Karpas-422 (cell line): ENCODE results near the gene MED12L. TPM values are rescaled to one million over a fixed set of nuclear protein-coding genes. Genes with fewer than 3 reads are reported as not detected.
"Not testable (repeated sequence)": the region's sequence is repeated elsewhere in the genome, so short reads cannot be mapped to it uniquely, and the experiment has no call there.

ENCODE experiments used
- DNase-seq: peaks from one replicate; pipeline ENCODE4 v3.0.0-alpha.2; 2015
- H2AFZ ChIP-seq: fragments of 200-600 bp; sonication (generic); 2 replicates; pipeline ENCODE4 v1.6.1; 2014; ENCODE audit warnings: antibody characterized with exemption, low read length, mixed read lengths
- H3K27ac ChIP-seq: fragments of 200-600 bp; sonication (generic); 2 replicates; pipeline ENCODE4 v1.5.1; 2014; ENCODE audit warnings: mild to moderate bottlenecking, low read length, moderate library complexity
- H3K27me3 ChIP-seq: fragments of 200-600 bp; sonication (generic); 2 replicates; pipeline ENCODE4 v1.6.1; 2014; ENCODE audit warnings: low read length, mixed read lengths
- H3K36me3 ChIP-seq: fragments of 200-600 bp; sonication (generic); 2 replicates; pipeline ENCODE4 v1.6.1; 2014; ENCODE audit warnings: low read length, mixed read lengths; ENCODE audit not compliant: insufficient read depth
- H3K4me1 ChIP-seq: fragments of 200-600 bp; sonication (generic); 2 replicates; pipeline ENCODE4 v1.6.1; 2014; ENCODE audit warnings: mild to moderate bottlenecking, low read length, mixed read lengths
- H3K4me2 ChIP-seq: fragments of 200-600 bp; sonication (generic); 2 replicates; pipeline ENCODE4 v1.6.1; 2014; ENCODE audit warnings: low read length, low read depth, mild to moderate bottlenecking; ENCODE audit not compliant: poor library complexity, severe bottlenecking
- H3K4me3 ChIP-seq: fragments of 200-600 bp; sonication (generic); 2 replicates; pipeline ENCODE4 v1.5.1; 2014; ENCODE audit warnings: mild to moderate bottlenecking, antibody characterized with exemption, low read length, mixed read lengths
- H3K79me2 ChIP-seq: fragments of 200-600 bp; sonication (generic); 2 replicates; pipeline ENCODE4 v1.6.1; 2014; ENCODE audit warnings: mild to moderate bottlenecking, low read length, mixed read lengths
- H3K9ac ChIP-seq: fragments of 200-600 bp; sonication (generic); 2 replicates; pipeline ENCODE4 v1.6.0; 2014; ENCODE audit warnings: low read length
- H3K9me2 ChIP-seq: fragments of 200-600 bp; sonication (generic), shearing (Covaris generic); replicated peaks from 2 replicates; pipeline ENCODE4 v1.6.0; 2014; ENCODE audit warnings: mild to moderate bottlenecking, low read length, moderate library complexity; ENCODE audit not compliant: insufficient read depth
- H3K9me3 ChIP-seq: fragments of 300-700, 200-600 bp; sonication (generic); 2 replicates; pipeline ENCODE4 v1.6.1; 2014; ENCODE audit warnings: low read length, mixed read lengths
- H4K20me1 ChIP-seq: fragments of 200-600 bp; sonication (generic); 2 replicates; pipeline ENCODE4 v1.6.1; 2014; ENCODE audit warnings: mild to moderate bottlenecking, antibody characterized with exemption, low read length, low read depth; ENCODE audit not compliant: insufficient read depth
- total RNA-seq: library from RNA; depleted of rRNA; stranded (reverse); fragments of >200 nt; shearing (Covaris generic); gene quantifications from 2 replicates; pipeline ENCODE4 v1.2.3, GENCODE V29; 2014; ENCODE audit warnings: low replicate concordance

MED12L gene
- total RNA-seq, 1 experiment from 2014 or later, result 2.4 TPM

- no peak overlapping the region for H3K27ac ChIP-seq
- H3K9me2 ChIP-seq, result no peaks in the 10 kb centered on the region
- no peaks in the 10 kb centered on the region for H3K36me3 ChIP-seq
- no peaks in the 10 kb centered on the region for H3K4me1 ChIP-seq
- no peaks in the 10 kb centered on the region; the same call in 1 of the 2 replicates for H3K27me3 ChIP-seq
- no peaks in the 10 kb centered on the region for H3K79me2 ChIP-seq
- no peak overlapping the region for H3K4me3 ChIP-seq
- H3K9me3 ChIP-seq, result no peaks in the 10 kb centered on the region
- DNase-seq, result no peak
- H2AFZ ChIP-seq, result no peak overlapping the region
- H4K20me1 ChIP-seq, result no peaks in the 10 kb centered on the region
- H3K9ac ChIP-seq, result no peak overlapping the region
- H3K4me2 ChIP-seq, result no peak overlapping the region
These were observed 147.5 kb downstream of the MED12L start for GRCh38 chr3:151232991-151233390.

DNA sequence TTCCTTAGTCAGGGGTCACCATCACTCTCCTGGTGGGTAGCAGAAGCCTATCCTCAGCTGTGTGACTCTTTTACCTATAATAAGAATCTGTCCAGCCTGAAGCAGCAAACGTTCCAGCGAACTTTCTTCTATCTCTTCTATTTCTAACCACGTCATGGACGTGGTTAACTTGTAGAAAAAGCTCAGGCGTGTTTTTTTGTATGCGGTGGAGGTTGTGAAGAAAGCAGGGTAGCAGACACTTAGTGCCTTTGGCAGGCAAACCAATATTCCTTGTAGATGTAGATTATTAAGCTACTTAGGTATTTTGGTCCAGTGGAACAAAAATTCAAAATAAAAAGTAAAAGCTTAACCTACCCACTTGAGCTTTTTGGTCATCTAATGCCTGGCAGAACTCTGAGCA lies 149.4 kb downstream of the MED12L start:
- Histone ChIP-seq H3K9ac (no peak overlapping the region), H3K4me2 (no peak overlapping the region), H3K27me3 (no peaks in the 10 kb centered on the region; the same call in 1 of the 2 replicates), H2AFZ (no peak overlapping the region), H4K20me1 (no peaks in the 10 kb centered on the region), H3K4me1 (no peaks in the 10 kb centered on the region), H3K9me3 (no peaks in the 10 kb centered on the region), H3K9me2 (no peaks in the 10 kb centered on the region), H3K4me3 (no peak overlapping the region), H3K36me3 (no peaks in the 10 kb centered on the region), H3K27ac (no peak overlapping the region), H3K79me2 (no peaks in the 10 kb centered on the region)
- DNase-seq, result no peak

DNA sequence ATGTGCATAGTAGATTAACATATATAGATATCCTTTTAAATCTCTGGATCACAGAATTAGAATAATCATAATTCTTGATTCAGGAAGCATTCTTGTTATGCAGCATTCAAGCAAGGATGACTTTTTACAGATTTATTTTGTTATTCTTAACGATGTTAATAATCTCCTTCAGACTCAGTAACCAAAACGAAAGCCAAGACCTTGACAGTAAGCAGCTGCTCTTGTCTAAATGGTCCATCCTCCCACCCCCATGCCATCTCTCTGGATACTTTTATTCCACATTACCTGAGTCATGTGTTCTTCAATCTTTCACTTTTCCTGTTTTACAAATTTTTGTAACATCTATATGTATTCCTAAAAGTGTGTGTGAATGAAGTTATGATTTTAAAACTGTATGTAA lies 150.9 kb downstream of the MED12L start:
- no peak overlapping the region for H3K4me3 ChIP-seq
- H3K4me1 ChIP-seq, result no peaks in the 10 kb centered on the region
- H4K20me1 ChIP-seq, result no peaks in the 10 kb centered on the region
- no peak overlapping the region for H3K27ac ChIP-seq
- no peaks in the 10 kb centered on the region for H3K9me3 ChIP-seq
- H2AFZ ChIP-seq, result no peak overlapping the region
- no peak overlapping the region for H3K9ac ChIP-seq
- no peaks in the 10 kb centered on the region for H3K79me2 ChIP-seq
- no peak for DNase-seq
- H3K27me3 ChIP-seq, result no peaks in the 10 kb centered on the region
- no peak overlapping the region for H3K4me2 ChIP-seq
- no peaks in the 10 kb centered on the region for H3K9me2 ChIP-seq
- no peaks in the 10 kb centered on the region for H3K36me3 ChIP-seq

GRCh38 chr3:151236736-151237135 lies 151.3 kb downstream of the MED12L start:
- Histone ChIP-seq H3K9ac (no peak overlapping the region), H3K4me3 (no peak overlapping the region), H2AFZ (no peak overlapping the region), H3K36me3 (no peaks in the 10 kb centered on the region), H3K9me2 (no peaks in the 10 kb centered on the region), H3K4me2 (no peak overlapping the region), H3K4me1 (no peaks in the 10 kb centered on the region), H4K20me1 (no peaks in the 10 kb centered on the region), H3K27me3 (no peaks in the 10 kb centered on the region), H3K27ac (no peak overlapping the region), H3K79me2 (no peaks in the 10 kb centered on the region), H3K9me3 (no peaks in the 10 kb centered on the region)
- DNase-seq, result no peak

GRCh38 chr3:151242006-151242405 lies 156.5 kb downstream of the MED12L start:
- H3K9ac ChIP-seq, H3K4me3 ChIP-seq, H2AFZ ChIP-seq, H3K27me3 ChIP-seq, H3K9me2 ChIP-seq, H3K9me3 ChIP-seq, H3K79me2 ChIP-seq, H4K20me1 ChIP-seq, DNase-seq, H3K36me3 ChIP-seq, H3K27ac ChIP-seq, H3K4me2 ChIP-seq, H3K4me1 ChIP-seq: not testable (repeated sequence)

- Histone ChIP-seq H3K27me3 (no peaks in the 10 kb centered on the region), H3K9me3 (no peaks in the 10 kb centered on the region), H3K79me2 (no peaks in the 10 kb centered on the region), H4K20me1 (no peaks in the 10 kb centered on the region), H3K4me2 (no peak overlapping the region), H3K36me3 (no peaks in the 10 kb centered on the region), H3K4me1 (no peaks in the 10 kb centered on the region), H3K9ac (no peak overlapping the region), H3K9me2 (no peaks in the 10 kb centered on the region), H2AFZ (no peak overlapping the region), H3K27ac (no peak overlapping the region), H3K4me3 (no peak overlapping the region)
- no peak for DNase-seq
These were observed 163.4 kb downstream of the MED12L start for GRCh38 chr3:151248772-151249337.

DNA sequence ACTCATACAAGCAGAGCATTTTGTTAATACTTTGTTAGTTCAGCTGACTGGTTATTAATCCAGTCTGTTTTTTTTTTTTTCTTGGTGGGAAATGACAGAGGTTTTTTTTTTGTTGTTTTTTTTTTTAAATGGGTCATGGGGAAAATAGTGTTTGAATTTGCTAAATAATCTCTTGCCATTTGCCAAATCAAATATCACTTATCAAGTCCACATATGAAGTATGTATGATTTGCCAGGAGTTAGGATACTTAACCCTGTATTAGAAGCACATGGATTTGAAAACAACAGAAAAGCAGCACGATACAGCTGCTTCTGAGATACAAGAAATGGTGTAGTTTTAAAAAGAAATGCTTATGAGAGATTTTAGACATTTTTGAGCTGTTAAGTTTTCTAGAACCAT lies 171.3 kb downstream of the MED12L start:
- Histone ChIP-seq H3K4me2 (no peak overlapping the region), H3K4me3 (no peak overlapping the region), H3K36me3 (no peaks in the 10 kb centered on the region), H3K9me3 (no peaks in the 10 kb centered on the region), H3K79me2 (no peaks in the 10 kb centered on the region), H3K27me3 (no peaks in the 10 kb centered on the region), H2AFZ (no peak overlapping the region), H3K4me1 (no peaks in the 10 kb centered on the region), H3K27ac (no peak overlapping the region), H3K9ac (no peak overlapping the region), H3K9me2 (no peaks in the 10 kb centered on the region), H4K20me1 (no peaks in the 10 kb centered on the region)
- DNase-seq, result no peak

GRCh38 chr3:151259664-151260063 lies 174.2 kb downstream of the MED12L start:
- H3K79me2 ChIP-seq, result no peaks in the 10 kb centered on the region
- no peak for DNase-seq
- no peaks in the 10 kb centered on the region for H3K9me3 ChIP-seq

More at GRCh38 chr3:151259664-151260063, 174.2 kb downstream of the MED12L start:
- no peaks in the 10 kb centered on the region for H4K20me1 ChIP-seq
- no peak overlapping the region for H3K9ac ChIP-seq
- H3K9me2 ChIP-seq, result no peaks in the 10 kb centered on the region
- H3K36me3 ChIP-seq, result no peaks in the 10 kb centered on the region
- H3K4me3 ChIP-seq, result no peak overlapping the region
- H3K27ac ChIP-seq, result no peak overlapping the region
- H3K27me3 ChIP-seq, result no peaks in the 10 kb centered on the region
- no peak overlapping the region for H2AFZ ChIP-seq
- H3K4me2 ChIP-seq, result no peak overlapping the region
- no peaks in the 10 kb centered on the region for H3K4me1 ChIP-seq
